Osteocyte (in vitro differentiated cells): ENCODE measurements around the gene GCA. TPM values are rescaled to one million over a fixed set of nuclear protein-coding genes. Genes with fewer than 3 reads are reported as not detected.

Experiments used
- DNase-seq: peaks from one replicate; pipeline ENCODE4 v3.0.0; 2021; ENCODE audit warnings: mixed read lengths; ENCODE audit not compliant: unreplicated experiment; ENCODE audit errors: extremely low spot score
- H3K27ac Mint-ChIP-seq: one replicate; pipeline ENCODE4 v1.8.0; 2021; ENCODE audit warnings: mild to moderate bottlenecking, mixed read lengths; ENCODE audit not compliant: unreplicated experiment
- H3K27me3 Mint-ChIP-seq: one replicate; pipeline ENCODE4 v1.8.0; 2021; ENCODE audit warnings: mixed read lengths; ENCODE audit not compliant: unreplicated experiment
- H3K36me3 Mint-ChIP-seq: one replicate; pipeline ENCODE4 v1.8.0; 2021; ENCODE audit warnings: mixed read lengths; ENCODE audit not compliant: unreplicated experiment
- H3K4me1 Mint-ChIP-seq: one replicate; pipeline ENCODE4 v1.8.0; 2021; ENCODE audit warnings: mixed read lengths; ENCODE audit not compliant: unreplicated experiment
- H3K4me3 Mint-ChIP-seq: one replicate; pipeline ENCODE4 v1.8.0; 2021; ENCODE audit warnings: mild to moderate bottlenecking, moderate library complexity, mixed read lengths; ENCODE audit not compliant: unreplicated experiment
- H3K9me3 Mint-ChIP-seq: one replicate; pipeline ENCODE4 v1.8.0; 2021; ENCODE audit warnings: mixed read lengths; ENCODE audit not compliant: unreplicated experiment
- total RNA-seq: library from RNA; stranded (reverse); gene quantifications from 2 replicates; pipeline ENCODE4 v1.2.1, GENCODE V29; 2021
- TF ChIP-seq, protein P1 (sequence below): fragments of 200-600 bp; sonication (generic); IDR thresholded peaks from 2 replicates; pipeline ENCODE4 v1.5.0; 2021; ENCODE audit warnings: antibody characterized with exemption, mild to moderate bottlenecking, moderate library complexity

Gene GCA
- total RNA-seq, 1 donor from 2014 or later: 4.0 TPM

DNA sequence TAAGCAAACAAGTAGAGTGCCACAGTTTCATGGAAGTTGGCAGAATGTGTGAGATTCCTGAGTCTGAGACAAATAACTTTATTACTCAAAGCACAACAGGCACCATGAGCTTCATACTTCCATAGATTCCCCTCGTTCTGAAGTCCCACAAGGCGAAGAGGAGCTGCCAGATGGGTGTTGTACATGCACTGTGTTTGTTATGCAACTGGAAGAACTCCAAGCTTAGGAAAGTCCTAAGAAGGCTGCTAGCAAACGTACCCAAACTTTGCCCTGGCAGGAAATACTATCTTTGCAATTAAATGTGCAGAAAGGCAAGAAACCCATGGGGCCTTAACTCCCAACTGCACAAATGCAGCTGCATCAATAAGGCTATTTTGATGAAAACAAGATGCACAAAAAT lies 1.6 kb upstream of the GCA start:
- no peak for DNase-seq
- Mint-ChIP-seq H3K27me3 (peaks cover 28% of the 10 kb centered on the region), H3K9me3 (no peaks in the 10 kb centered on the region), H3K27ac (no peak overlapping the region), H3K4me1 (peaks cover 6% of the 10 kb centered on the region), H3K4me3 (no peak overlapping the region), H3K36me3 (no peaks in the 10 kb centered on the region)
- TF ChIP-seq, protein P1, sequence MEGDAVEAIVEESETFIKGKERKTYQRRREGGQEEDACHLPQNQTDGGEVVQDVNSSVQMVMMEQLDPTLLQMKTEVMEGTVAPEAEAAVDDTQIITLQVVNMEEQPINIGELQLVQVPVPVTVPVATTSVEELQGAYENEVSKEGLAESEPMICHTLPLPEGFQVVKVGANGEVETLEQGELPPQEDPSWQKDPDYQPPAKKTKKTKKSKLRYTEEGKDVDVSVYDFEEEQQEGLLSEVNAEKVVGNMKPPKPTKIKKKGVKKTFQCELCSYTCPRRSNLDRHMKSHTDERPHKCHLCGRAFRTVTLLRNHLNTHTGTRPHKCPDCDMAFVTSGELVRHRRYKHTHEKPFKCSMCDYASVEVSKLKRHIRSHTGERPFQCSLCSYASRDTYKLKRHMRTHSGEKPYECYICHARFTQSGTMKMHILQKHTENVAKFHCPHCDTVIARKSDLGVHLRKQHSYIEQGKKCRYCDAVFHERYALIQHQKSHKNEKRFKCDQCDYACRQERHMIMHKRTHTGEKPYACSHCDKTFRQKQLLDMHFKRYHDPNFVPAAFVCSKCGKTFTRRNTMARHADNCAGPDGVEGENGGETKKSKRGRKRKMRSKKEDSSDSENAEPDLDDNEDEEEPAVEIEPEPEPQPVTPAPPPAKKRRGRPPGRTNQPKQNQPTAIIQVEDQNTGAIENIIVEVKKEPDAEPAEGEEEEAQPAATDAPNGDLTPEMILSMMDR: no peak

DNA sequence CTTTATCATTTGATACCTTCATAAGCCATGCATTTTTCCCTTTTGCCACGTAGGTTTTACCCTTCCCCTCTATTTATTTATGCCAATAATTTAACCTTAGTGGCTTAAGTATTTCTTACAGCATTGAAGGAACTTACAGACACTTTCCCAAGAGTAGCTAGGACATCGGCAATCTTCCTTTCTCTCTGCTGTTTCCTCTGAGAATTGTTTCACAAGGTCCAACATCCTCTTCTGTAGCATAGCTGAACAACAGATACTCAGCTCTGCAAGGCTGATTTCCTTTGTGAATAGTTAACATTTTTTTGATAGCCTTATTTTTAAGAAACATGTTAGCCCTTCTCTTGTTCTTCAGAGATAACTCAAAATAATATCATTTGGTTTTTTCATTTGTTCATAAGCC lies 1.1 kb upstream of the GCA start:
- H3K36me3 Mint-ChIP-seq: no peaks in the 10 kb centered on the region
- no peaks in the 10 kb centered on the region for H3K9me3 Mint-ChIP-seq
- H3K27ac Mint-ChIP-seq: no peak overlapping the region
- no peak overlapping the region for H3K4me3 Mint-ChIP-seq
- H3K4me1 Mint-ChIP-seq: peaks cover 6% of the 10 kb centered on the region
- TF ChIP-seq, protein P1: no peak
- DNase-seq: no peak
- H3K27me3 Mint-ChIP-seq: peaks cover 24% of the 10 kb centered on the region

DNA sequence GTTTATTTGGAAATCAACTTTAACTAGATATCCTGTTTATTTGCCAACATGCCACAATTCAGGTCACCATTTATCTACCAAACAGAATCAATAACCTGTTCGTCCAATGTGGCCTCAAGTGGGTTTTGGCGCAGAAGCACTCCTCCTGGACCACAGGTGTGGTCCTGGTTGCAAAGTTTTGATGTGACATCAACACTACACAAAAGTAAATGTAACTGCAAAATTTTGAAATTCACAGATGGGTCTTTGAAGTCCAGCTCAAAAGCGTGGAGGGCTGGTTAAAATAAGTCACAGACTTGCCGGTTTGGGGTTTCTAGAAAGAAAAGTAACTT lies 474 bp upstream of the GCA start:
- H3K9me3 Mint-ChIP-seq: no peaks in the 10 kb centered on the region
- no peaks in the 10 kb centered on the region for H3K36me3 Mint-ChIP-seq
- H3K27me3 Mint-ChIP-seq: peaks cover 22% of the 10 kb centered on the region
- peaks cover 6% of the 10 kb centered on the region for H3K4me1 Mint-ChIP-seq
- H3K27ac Mint-ChIP-seq: no peak overlapping the region
- DNase-seq: no peak
- TF ChIP-seq, protein P1: no peak
- H3K4me3 Mint-ChIP-seq: peak overlapping the region; percentile 83

DNA sequence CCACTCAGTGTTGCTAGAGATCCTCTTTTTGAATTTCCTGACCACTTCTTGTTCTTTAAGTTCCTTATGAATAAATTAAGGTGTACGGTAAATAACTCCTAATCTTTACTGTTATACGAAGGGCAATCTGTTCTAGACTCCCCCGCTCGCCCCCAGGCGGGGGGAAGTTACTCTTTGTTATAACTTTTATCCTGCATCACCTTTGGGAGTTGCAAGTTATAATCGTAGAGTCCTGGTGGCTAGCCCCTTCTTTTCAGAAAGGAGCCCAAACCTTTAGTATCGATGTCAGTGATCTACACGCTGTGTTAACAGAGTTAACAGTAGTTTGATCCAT lies 652 bp downstream of the GCA start:
- H3K36me3 Mint-ChIP-seq: no peaks in the 10 kb centered on the region
- peak overlapping the region; percentile 83 for H3K4me3 Mint-ChIP-seq
- TF ChIP-seq, protein P1: no peak
- H3K9me3 Mint-ChIP-seq: no peaks in the 10 kb centered on the region
- no peak for DNase-seq
- H3K27ac Mint-ChIP-seq: peak overlapping the region; percentile 43
- peaks cover 21% of the 10 kb centered on the region for H3K27me3 Mint-ChIP-seq
- peaks cover 6% of the 10 kb centered on the region for H3K4me1 Mint-ChIP-seq

DNA sequence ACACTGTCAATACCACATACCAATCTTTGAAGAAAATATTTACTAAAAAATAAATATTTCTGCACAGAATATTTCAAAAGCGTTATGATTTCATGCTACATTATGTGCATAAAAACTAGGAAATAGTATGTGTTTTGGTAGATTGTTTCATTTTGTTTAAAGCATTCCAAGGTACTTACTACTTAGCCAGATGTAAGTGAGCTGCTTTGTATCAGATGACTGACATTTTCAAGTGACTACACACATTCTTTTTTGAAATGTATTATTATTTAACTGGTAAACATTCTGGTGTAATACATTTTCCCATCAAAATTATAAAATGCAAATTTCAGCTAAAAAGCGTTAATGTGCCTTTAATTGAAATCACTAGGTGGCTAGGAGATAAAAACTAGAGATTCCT lies 21.5 kb downstream of the GCA start:
- TF ChIP-seq, protein P1: no peak

More for the DNA sequence above, 21.5 kb downstream of the GCA start:
- no peaks in the 10 kb centered on the region for H3K27me3 Mint-ChIP-seq
- H3K36me3 Mint-ChIP-seq: no peaks in the 10 kb centered on the region
- H3K9me3 Mint-ChIP-seq: no peaks in the 10 kb centered on the region
- H3K27ac Mint-ChIP-seq: no peak overlapping the region
- no peak for DNase-seq
- no peak overlapping the region for H3K4me3 Mint-ChIP-seq
- peaks cover 2% of the 10 kb centered on the region for H3K4me1 Mint-ChIP-seq
